Common myeloid progenitor, CD34-positive (primary cell): ENCODE results near the gene CLPTM1.
"Not testable (repeated sequence)": the region's sequence is repeated elsewhere in the genome, so short reads cannot be mapped to it uniquely, and the experiment has no call there.

Experiments
- CTCF ChIA-PET: fragments of 350-600 bp; sonication (Branson Sonifier 250); formaldehyde crosslinking; loops from one replicate; lab custom pipeline; 2021; ENCODE audit warnings: antibody characterized with exemption; lab: Charles Lee
- POLR2A ChIA-PET: fragments of 350-600 bp; sonication (Branson Sonifier 250); formaldehyde crosslinking; loops from one replicate; lab custom pipeline; 2021; ENCODE audit warnings: antibody characterized with exemption; lab: Charles Lee
- DNase-seq, 3 donors: peaks; one replicate each; pipeline versions ENCODE4 v3.0.0 to v3.0.0-alpha.2; 2013
- H3K27ac ChIP-seq, 2 experiments: 1 replicate in 1 of 2; 2 replicates in 1 of 2; pipeline ENCODE4 v1.7.0; 2013; ENCODE audit warnings: inconsistent platforms in 2 of 2, low read length in 2 of 2, mild to moderate bottlenecking in 2 of 2, low read depth in 1 of 2, moderate library complexity in 1 of 2; ENCODE audit not compliant: severe bottlenecking in 2 of 2, insufficient read depth in 1 of 2, poor library complexity in 1 of 2
- H3K27me3 ChIP-seq, 5 experiments: replicated peaks in 2 of 5; 1 replicate in 3 of 5; 2 replicates in 2 of 5; pipeline versions ENCODE4 v1.6.1 to v1.7.0; 2013; ENCODE audit warnings: low read length in 4 of 5, mild to moderate bottlenecking in 2 of 5, moderate library complexity in 2 of 5, inconsistent platforms in 1 of 5; ENCODE audit not compliant: insufficient read depth in 5 of 5, control insufficient read depth in 4 of 5
- H3K36me3 ChIP-seq, 4 experiments: 1 replicate in 2 of 4; 2 replicates in 2 of 4; pipeline versions ENCODE4 v1.6.1 to v1.7.0; 2013; ENCODE audit warnings: low read length in 3 of 4, control low read depth in 1 of 4, mild to moderate bottlenecking in 1 of 4; ENCODE audit not compliant: control insufficient read depth in 4 of 4, insufficient read depth in 4 of 4
- H3K4me1 ChIP-seq, 4 experiments: 1 replicate in 3 of 4; 2 replicates in 1 of 4; pipeline versions ENCODE4 v1.6.1 to v1.7.1; 2013; ENCODE audit warnings: low read length in 3 of 4, mild to moderate bottlenecking in 3 of 4, control low read depth in 1 of 4, inconsistent platforms in 1 of 4, moderate library complexity in 1 of 4; ENCODE audit not compliant: control insufficient read depth in 4 of 4, insufficient read depth in 4 of 4; ENCODE audit errors: control extremely low read depth in 1 of 4
- H3K4me3 ChIP-seq, 7 experiments: 1 replicate in 4 of 7; 2 replicates in 3 of 7; pipeline versions ENCODE4 v1.5.1 to v1.7.0; 2013; ENCODE audit warnings: mild to moderate bottlenecking in 7 of 7, low read length in 6 of 7, moderate library complexity in 6 of 7, inconsistent platforms in 2 of 7, low read depth in 2 of 7, control low read depth in 1 of 7; ENCODE audit not compliant: insufficient read depth in 4 of 7, control insufficient read depth in 1 of 7; ENCODE audit errors: extremely low read depth in 1 of 7
- H3K9me3 ChIP-seq, 5 experiments: 1 replicate in 4 of 5; 2 replicates in 1 of 5; pipeline versions ENCODE4 v1.6.1 to v1.7.1; 2013; ENCODE audit warnings: low read length in 4 of 5, mild to moderate bottlenecking in 2 of 5, inconsistent platforms in 1 of 5, low read depth in 1 of 5, moderate library complexity in 1 of 5; ENCODE audit not compliant: control insufficient read depth in 4 of 5, insufficient read depth in 2 of 5; ENCODE audit errors: control extremely low read depth in 1 of 5
- WGBS: methylation state at CpG from one replicate; pipeline ENCODE4 v1.1.5; 2013; ENCODE audit not compliant: insufficient coverage; 5-methylcytosine and 5-hydroxymethylcytosine counted together

The CLPTM1 gene

GRCh38 chr19:44911896-44912295 lies 43.3 kb upstream of the CLPTM1 start:
- not testable (repeated sequence) for DNase-seq, H3K27ac ChIP-seq, H3K36me3 ChIP-seq, H3K4me3 ChIP-seq, H3K27me3 ChIP-seq, H3K9me3 ChIP-seq
- POLR2A ChIA-PET: interaction anchor here (0.7 kb wide), 1 partner anchor 118 kb away, joined by 3 read pairs; no protein-coding TSS in a partner anchor
- 96% methylated on average over 3 of the region's 6 CpGs for WGBS
- CTCF ChIA-PET: interaction anchor here (1.3 to 10.3 kb wide), 5 partner anchors 10 to 48 kb away, joined by 5 to 72 read pairs (median 5); no protein-coding TSS in a partner anchor
- H3K4me1 ChIP-seq: peaks cover 0 to 35% (median 21%) of the 10 kb centered on the region in 4 experiments

GRCh38 chr19:44912854-44913253 lies 42.3 kb upstream of the CLPTM1 start:
- POLR2A ChIA-PET: no interaction called here
- Histone ChIP-seq H3K27me3 (no peaks in the 10 kb centered on the region), H3K27ac (no peak overlapping the region), H3K36me3 (no peaks in the 10 kb centered on the region), H3K9me3 (no peaks in the 10 kb centered on the region), H3K4me1 (peaks cover 0 to 35% (median 21%) of the 10 kb centered on the region in 4 experiments), H3K4me3 (no peak overlapping the region)
- CTCF ChIA-PET: interaction anchor here (0.8 to 10.3 kb wide), 3 partner anchors 8 to 39 kb away, joined by 3 to 72 read pairs (median 3); no protein-coding TSS in a partner anchor
- WGBS: 80% methylated on average over 4 of the region's 6 CpGs
- no peak for DNase-seq

GRCh38 chr19:44913512-44914432 lies 41.4 kb upstream of the CLPTM1 start:
- peak overlapping the region in 1 of 2 experiments; percentile 70 for H3K27ac ChIP-seq
- H3K4me1 ChIP-seq: peaks cover 0 to 35% (median 21%) of the 10 kb centered on the region in 4 experiments
- peak in 1 of 3 donors; percentile 25 for DNase-seq
- H3K4me3 ChIP-seq: peak overlapping the region in 2 of 7 experiments; percentile 67 to 72
- H3K9me3 ChIP-seq, H3K27me3 ChIP-seq, H3K36me3 ChIP-seq, POLR2A ChIA-PET: not testable (repeated sequence)
- CTCF ChIA-PET: interaction anchor here (0.8 to 10.3 kb wide), 3 partner anchors 9 to 38 kb away, joined by 3 to 72 read pairs (median 3); no protein-coding TSS in a partner anchor
- 61% methylated on average over 9 of the region's 23 CpGs for WGBS

- Histone ChIP-seq H3K4me1 (peaks cover 0 to 35% (median 21%) of the 10 kb centered on the region in 4 experiments), H3K4me3 (peak within 1 kb of the TSS; percentile 17 to 82 (median 65)), H3K27ac (peak within 1 kb of the TSS in 1 of 2 experiments; percentile 75)
- 5% methylated on average over 11 of the region's 28 CpGs for WGBS
- not testable (repeated sequence) for H3K27me3 ChIP-seq, H3K36me3 ChIP-seq, H3K9me3 ChIP-seq
- peak; percentile 80 to 85 (median 81) for DNase-seq
- ChIA-PET CTCF (interaction anchor here (10.3 kb wide), 1 partner anchor 37 kb away, joined by 72 read pairs; no protein-coding TSS in a partner anchor), POLR2A (interaction anchor here (0.8 kb wide), 1 partner anchor 24 kb away, joined by 3 read pairs; the partner anchor contains the start of gene TOMM40)
These were observed 40.6 kb upstream of the CLPTM1 start, which contains the start of gene APOC1 for GRCh38 chr19:44914433-44915206. TSS of gene APOC1 (plus strand) at chr19:44914608. CDS start at chr19:44914892, 284 bp downstream.

- ChIA-PET CTCF (no interaction called here), POLR2A (interaction anchor here (0.7 kb wide), 1 partner anchor 92 kb away, joined by 3 read pairs; no protein-coding TSS in a partner anchor)
- Histone ChIP-seq H3K27me3 (no peaks in the 10 kb centered on the region), H3K27ac (no peak overlapping the region), H3K9me3 (no peaks in the 10 kb centered on the region), H3K36me3 (no peaks in the 10 kb centered on the region), H3K4me3 (no peak overlapping the region), H3K4me1 (peaks cover 0 to 30% (median 28%) of the 10 kb centered on the region in 4 experiments)
- 96% methylated on average over 6 of the region's 8 CpGs for WGBS
- DNase-seq: no peak
These were observed 30.9 kb upstream of the CLPTM1 start for GRCh38 chr19:44924243-44924725.

- Histone ChIP-seq H3K27me3 (no peaks in the 10 kb centered on the region), H3K36me3 (no peaks in the 10 kb centered on the region), H3K4me1 (peaks cover 0 to 30% (median 28%) of the 10 kb centered on the region in 4 experiments), H3K27ac (no peak overlapping the region), H3K4me3 (peak overlapping the region in 2 of 7 experiments; percentile 7 to 16), H3K9me3 (no peaks in the 10 kb centered on the region)
- CTCF ChIA-PET: interaction anchor here (0.7 to 2.2 kb wide), 7 partner anchors 10 to 29 kb away, joined by 3 to 11 read pairs (median 4); partner anchors contain the start of gene APOE
- DNase-seq: peak; percentile 39 to 84 (median 82)
- WGBS: 20% methylated on average over 3 of the region's 8 CpGs
- POLR2A ChIA-PET: interaction anchor here (0.6 kb wide), 1 partner anchor 40 kb away, joined by 3 read pairs; no protein-coding TSS in a partner anchor
These were observed 29.9 kb upstream of the CLPTM1 start for GRCh38 chr19:44925114-44925891.
